ENCODE data around the gene PNPLA6. TPM values are rescaled to one million over a fixed set of nuclear protein-coding genes. Genes with fewer than 3 reads are reported as not detected.

Gene PNPLA6
- 100 to 1,000 TPM; 160 to 184 TPM for total RNA-seq

GRCh38 chr19:7535047-7535997 lies at the start of gene PNPLA6:
TSS of gene PNPLA6 (plus strand) at chr19:7535717. CDS start at chr19:7535789, 72 bp downstream.
- peak; percentile 84 for ATAC-seq

GRCh38 chr19:7486923-7487322 lies 48.6 kb upstream of the PNPLA6 start:
- no peak for DNase-seq
- no peaks in the 10 kb centered on the region for H3K36me3 Mint-ChIP-seq
- no peak for ATAC-seq
- no peaks in the 10 kb centered on the region for H3K27me3 Mint-ChIP-seq
- CTCF ChIA-PET, result interaction anchor here (1.2 kb wide), 1 partner anchor 20 kb away, joined by 4 read pairs; no protein-coding TSS in a partner anchor
- H3K4me3 Mint-ChIP-seq, result no peak overlapping the region
- peaks cover 21% of the 10 kb centered on the region for H3K4me1 Mint-ChIP-seq
- no peaks in the 10 kb centered on the region for H3K9me3 Mint-ChIP-seq (ENCODE audit: low read depth)
- H3K27ac Mint-ChIP-seq, result no peak overlapping the region

More at GRCh38 chr19:7535047-7535997, at the start of gene PNPLA6:
- peaks cover 20% of the 10 kb centered on the region for H3K36me3 Mint-ChIP-seq
- DNase-seq, result peak; percentile 96
- H3K9me3 Mint-ChIP-seq (ENCODE audit: low read depth), result no peaks in the 10 kb centered on the region
- peaks cover 22% of the 10 kb centered on the region for H3K4me1 Mint-ChIP-seq
- H3K27me3 Mint-ChIP-seq, result no peaks in the 10 kb centered on the region
- CTCF ChIA-PET, result interaction anchor here (0.6 to 6.1 kb wide), 8 partner anchors 9 to 181 kb away, joined by 3 to 37 read pairs (median 4); partner anchors contain the start of genes MCOLN1 and STXBP2
- peak within 1 kb of the TSS; percentile 84 for H3K27ac Mint-ChIP-seq
- peak within 1 kb of the TSS; percentile 93 for H3K4me3 Mint-ChIP-seq

GRCh38 chr19:7488736-7489353 lies 46.7 kb upstream of the PNPLA6 start, which contains the start of gene PEX11G:
TSS of gene PEX11G (minus strand) at chr19:7489035. CDS start at chr19:7489010, 25 bp downstream.
- DNase-seq (peak; percentile 93), ATAC-seq (peak; percentile 87)
- no peaks in the 10 kb centered on the region for H3K36me3 Mint-ChIP-seq
- H3K4me1 Mint-ChIP-seq, result peaks cover 35% of the 10 kb centered on the region
- no peaks in the 10 kb centered on the region for H3K9me3 Mint-ChIP-seq (ENCODE audit: low read depth)
- peak within 1 kb of the TSS; percentile 74 for H3K4me3 Mint-ChIP-seq
- CTCF ChIA-PET, result interaction anchor here (1.5 kb wide), 1 partner anchor 8 kb away, joined by 6 read pairs; a partner anchor contains a TSS
- no peaks in the 10 kb centered on the region for H3K27me3 Mint-ChIP-seq
- peak within 1 kb of the TSS; percentile 80 for H3K27ac Mint-ChIP-seq

GRCh38 chr19:7489609-7490044 lies 45.9 kb upstream of the PNPLA6 start:
- Mint-ChIP-seq H3K27me3 (no peaks in the 10 kb centered on the region), H3K9me3 (ENCODE audit: low read depth) (no peaks in the 10 kb centered on the region), H3K4me1 (peaks cover 38% of the 10 kb centered on the region), H3K27ac (peak overlapping the region; percentile 80), H3K4me3 (peak overlapping the region; percentile 74), H3K36me3 (no peaks in the 10 kb centered on the region)
- CTCF ChIA-PET, result interaction anchor here (0.6 to 0.8 kb wide), 3 partner anchors 46 to 379 kb away, joined by 3 read pairs; partner anchors contain the start of gene PNPLA6
- ATAC-seq, result no peak
- no peak for DNase-seq

GRCh38 chr19:7492142-7492541 lies 43.4 kb upstream of the PNPLA6 start:
- ATAC-seq, result peak; percentile 59
- Mint-ChIP-seq H3K36me3 (no peaks in the 10 kb centered on the region), H3K9me3 (ENCODE audit: low read depth) (no peaks in the 10 kb centered on the region), H3K4me1 (peaks cover 38% of the 10 kb centered on the region), H3K27ac (peak overlapping the region; percentile 77), H3K27me3 (peaks cover 5% of the 10 kb centered on the region), H3K4me3 (no peak overlapping the region)
- peak; percentile 87 for DNase-seq
- CTCF ChIA-PET, result interaction anchor here (0.8 kb wide), 1 partner anchor 24 kb away, joined by 3 read pairs; no protein-coding TSS in a partner anchor

GRCh38 chr19:7492558-7492957 lies 43.0 kb upstream of the PNPLA6 start:
- DNase-seq (no peak), ATAC-seq (no peak)
- Mint-ChIP-seq H3K36me3 (no peaks in the 10 kb centered on the region), H3K27me3 (peaks cover 8% of the 10 kb centered on the region), H3K27ac (peak overlapping the region; percentile 77), H3K9me3 (ENCODE audit: low read depth) (no peaks in the 10 kb centered on the region), H3K4me1 (peaks cover 38% of the 10 kb centered on the region), H3K4me3 (peak overlapping the region; percentile 10)
- CTCF ChIA-PET, result no interaction called here

- peaks cover 30% of the 10 kb centered on the region for H3K4me1 Mint-ChIP-seq
- no peak overlapping the region for H3K27ac Mint-ChIP-seq
- CTCF ChIA-PET, result no interaction called here
- H3K9me3 Mint-ChIP-seq (ENCODE audit: low read depth), result no peaks in the 10 kb centered on the region
- no peak overlapping the region for H3K4me3 Mint-ChIP-seq
- H3K27me3 Mint-ChIP-seq, result peaks cover 14% of the 10 kb centered on the region
- ATAC-seq (no peak), DNase-seq (no peak)
- no peaks in the 10 kb centered on the region for H3K36me3 Mint-ChIP-seq
Observed at GRCh38 chr19:7494416-7495098, 41.0 kb upstream of the PNPLA6 start.

- no peaks in the 10 kb centered on the region for H3K36me3 Mint-ChIP-seq
- H3K27me3 Mint-ChIP-seq, result peaks cover 26% of the 10 kb centered on the region
- CTCF ChIA-PET, result interaction anchor here (0.8 to 1.1 kb wide), 3 partner anchors 9 to 308 kb away, joined by 3 to 6 read pairs (median 3); partner anchors contain the start of gene PEX11G
- H3K9me3 Mint-ChIP-seq (ENCODE audit: low read depth), result no peaks in the 10 kb centered on the region
- no peak overlapping the region for H3K4me3 Mint-ChIP-seq
- no peak overlapping the region for H3K27ac Mint-ChIP-seq
- H3K4me1 Mint-ChIP-seq, result peaks cover 19% of the 10 kb centered on the region
- peak; percentile 33 for ATAC-seq
- DNase-seq, result no peak
Observed at GRCh38 chr19:7497292-7497691, 38.2 kb upstream of the PNPLA6 start.

- H3K4me3 Mint-ChIP-seq, result peak overlapping the region; percentile 41
- CTCF ChIA-PET, result interaction anchor here (0.7 to 1.2 kb wide), 2 partner anchors 11 to 68 kb away, joined by 3 to 4 read pairs; no protein-coding TSS in a partner anchor
- H3K9me3 Mint-ChIP-seq (ENCODE audit: low read depth), result no peaks in the 10 kb centered on the region
- peaks cover 46% of the 10 kb centered on the region for H3K27me3 Mint-ChIP-seq
- peak; percentile 54 for ATAC-seq
- DNase-seq, result peak; percentile 75
- peaks cover 12% of the 10 kb centered on the region for H3K4me1 Mint-ChIP-seq
- H3K27ac Mint-ChIP-seq, result no peak overlapping the region
- H3K36me3 Mint-ChIP-seq, result no peaks in the 10 kb centered on the region
Observed at GRCh38 chr19:7500811-7501450, 34.6 kb upstream of the PNPLA6 start.

GRCh38 chr19:7502552-7502951 lies 33.0 kb upstream of the PNPLA6 start:
- H3K4me1 Mint-ChIP-seq, result peaks cover 15% of the 10 kb centered on the region
- no peak for DNase-seq
- no peaks in the 10 kb centered on the region for H3K9me3 Mint-ChIP-seq (ENCODE audit: low read depth)
- no peak overlapping the region for H3K27ac Mint-ChIP-seq
- CTCF ChIA-PET, result no interaction called here
- peaks cover 42% of the 10 kb centered on the region for H3K27me3 Mint-ChIP-seq
- H3K36me3 Mint-ChIP-seq, result no peaks in the 10 kb centered on the region
- H3K4me3 Mint-ChIP-seq, result no peak overlapping the region
- no peak for ATAC-seq

- Mint-ChIP-seq H3K27ac (no peak overlapping the region), H3K4me1 (peaks cover 15% of the 10 kb centered on the region), H3K9me3 (ENCODE audit: low read depth) (no peaks in the 10 kb centered on the region), H3K27me3 (peaks cover 38% of the 10 kb centered on the region), H3K36me3 (no peaks in the 10 kb centered on the region), H3K4me3 (no peak overlapping the region)
- CTCF ChIA-PET, result no interaction called here
- no peak for DNase-seq
- ATAC-seq, result no peak
Observed at GRCh38 chr19:7504684-7505083, 30.8 kb upstream of the PNPLA6 start.

- Mint-ChIP-seq H3K4me3 (no peak overlapping the region), H3K27me3 (peaks cover 36% of the 10 kb centered on the region), H3K4me1 (peaks cover 15% of the 10 kb centered on the region), H3K27ac (no peak overlapping the region), H3K36me3 (no peaks in the 10 kb centered on the region), H3K9me3 (ENCODE audit: low read depth) (no peaks in the 10 kb centered on the region)
- no peak for DNase-seq
- CTCF ChIA-PET, result no interaction called here
- no peak for ATAC-seq
Observed at GRCh38 chr19:7505288-7505681, 30.2 kb upstream of the PNPLA6 start.

Measured in activated CD8-positive, alpha-beta memory T cell treated with anti-CD3 and anti-CD28 coated beads, Interleukin-2, amount 10 ng/mL, durations not matched to agents 7 days and 5 days (primary cell).